ENCODE measurements around the gene HFE. TPM values are rescaled to one million over a fixed set of nuclear protein-coding genes. Genes with fewer than 3 reads are reported as not detected.

HFE gene
- total RNA-seq, 1 donor from 2014 or later = 1.7 TPM

DNA sequence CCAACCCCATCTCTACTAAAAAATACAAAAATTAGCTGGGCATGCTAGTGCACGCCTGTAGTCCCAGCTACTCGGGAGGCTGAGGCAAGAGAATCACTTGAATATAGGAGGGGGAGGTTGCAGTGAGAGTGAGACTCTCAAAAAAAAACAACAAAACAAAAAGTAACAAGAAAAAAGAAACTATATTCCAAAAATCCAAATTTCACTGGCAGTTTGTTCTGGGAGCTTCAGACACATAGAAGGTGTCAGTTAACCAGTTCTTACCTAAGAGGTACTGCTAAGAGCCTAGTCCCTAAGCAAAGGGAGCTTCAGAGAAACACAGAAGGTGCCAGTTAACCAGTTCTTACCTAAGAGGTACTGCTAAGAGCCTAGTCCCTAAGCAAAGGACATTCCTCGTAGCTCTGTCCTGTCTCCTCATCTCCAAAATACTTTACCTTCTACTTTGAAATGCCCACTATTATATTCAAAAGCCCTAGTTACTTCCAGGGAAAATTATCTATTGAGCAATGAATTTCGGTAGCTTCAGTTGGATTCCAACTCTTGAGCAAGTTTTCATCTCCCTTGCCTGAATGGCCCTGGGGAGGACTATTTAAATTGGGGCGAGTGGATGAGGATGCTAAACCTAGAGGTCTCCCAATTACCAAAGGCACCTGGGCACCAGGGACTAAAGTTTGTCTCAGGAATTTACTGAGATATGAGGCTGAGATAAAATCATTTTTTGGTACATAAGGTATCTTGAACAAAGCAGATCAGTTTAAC is 41.0 kb downstream of the HFE start:
- peak overlapping the region; percentile 5 for H3K4me3 Mint-ChIP-seq
- no peaks in the 10 kb centered on the region for H3K9me3 Mint-ChIP-seq
- peaks cover 27% of the 10 kb centered on the region for H3K4me1 Mint-ChIP-seq
- no peak overlapping the region for H3K27ac Mint-ChIP-seq (ENCODE audit: unreplicated experiment)
- H3K27me3 Mint-ChIP-seq (ENCODE audit: low read depth) = peaks cover 18% of the 10 kb centered on the region
- TF ChIP-seq CTCF (conservative IDR thresholded peaks at IDR 0.05) = no peak
- peaks cover 6% of the 10 kb centered on the region for H3K36me3 Mint-ChIP-seq (ENCODE audit: low read depth)
- no peak for DNase-seq (ENCODE audit: low read depth, low spot score)

DNA sequence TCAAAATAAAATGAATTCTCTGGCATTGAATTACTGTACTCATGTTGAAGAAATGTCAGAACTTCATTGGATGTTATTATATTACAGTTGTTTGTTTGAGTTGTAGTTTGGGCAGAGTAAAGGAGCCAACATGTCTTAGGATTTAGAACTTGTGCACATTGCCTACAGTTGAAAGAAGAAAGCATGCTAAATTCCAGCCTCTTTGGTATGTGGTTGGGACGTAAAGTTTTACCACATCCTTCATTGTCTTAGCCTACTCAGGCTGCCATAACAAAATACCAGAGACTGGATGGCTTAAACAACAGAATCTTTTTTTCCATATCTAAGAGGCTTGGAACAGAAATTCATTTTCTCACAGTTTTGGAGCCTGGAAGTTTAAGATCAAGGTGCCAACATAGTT is 42.4 kb downstream of the HFE start:
- TF ChIP-seq CTCF (conservative IDR thresholded peaks at IDR 0.05) = no peak
- no peak for DNase-seq (ENCODE audit: low read depth, low spot score)
- Mint-ChIP-seq H3K4me3 (peak overlapping the region; percentile 48), H3K36me3 (ENCODE audit: low read depth) (no peaks in the 10 kb centered on the region), H3K4me1 (peaks cover 19% of the 10 kb centered on the region), H3K9me3 (no peaks in the 10 kb centered on the region), H3K27me3 (ENCODE audit: low read depth) (peaks cover 5% of the 10 kb centered on the region), H3K27ac (ENCODE audit: unreplicated experiment) (no peak overlapping the region)

GRCh38 chr6:26130581-26131249 is 43.5 kb downstream of the HFE start:
- Mint-ChIP-seq H3K36me3 (ENCODE audit: low read depth) (no peaks in the 10 kb centered on the region), H3K9me3 (no peaks in the 10 kb centered on the region), H3K4me3 (no peak overlapping the region), H3K27me3 (ENCODE audit: low read depth) (peaks cover 3% of the 10 kb centered on the region), H3K27ac (ENCODE audit: unreplicated experiment) (no peak overlapping the region), H3K4me1 (peaks cover 17% of the 10 kb centered on the region)
- no peak for TF ChIP-seq CTCF (conservative IDR thresholded peaks at IDR 0.05)
- no peak for DNase-seq (ENCODE audit: low read depth, low spot score)

GRCh38 chr6:26131618-26132017 is 44.4 kb downstream of the HFE start:
- no peak for TF ChIP-seq CTCF (conservative IDR thresholded peaks at IDR 0.05)
- peaks cover 8% of the 10 kb centered on the region for H3K4me1 Mint-ChIP-seq
- H3K27me3 Mint-ChIP-seq (ENCODE audit: low read depth) = no peaks in the 10 kb centered on the region
- no peak for DNase-seq (ENCODE audit: low read depth, low spot score)
- no peak overlapping the region for H3K27ac Mint-ChIP-seq (ENCODE audit: unreplicated experiment)
- no peaks in the 10 kb centered on the region for H3K9me3 Mint-ChIP-seq
- no peaks in the 10 kb centered on the region for H3K36me3 Mint-ChIP-seq (ENCODE audit: low read depth)
- H3K4me3 Mint-ChIP-seq = no peak overlapping the region

DNA sequence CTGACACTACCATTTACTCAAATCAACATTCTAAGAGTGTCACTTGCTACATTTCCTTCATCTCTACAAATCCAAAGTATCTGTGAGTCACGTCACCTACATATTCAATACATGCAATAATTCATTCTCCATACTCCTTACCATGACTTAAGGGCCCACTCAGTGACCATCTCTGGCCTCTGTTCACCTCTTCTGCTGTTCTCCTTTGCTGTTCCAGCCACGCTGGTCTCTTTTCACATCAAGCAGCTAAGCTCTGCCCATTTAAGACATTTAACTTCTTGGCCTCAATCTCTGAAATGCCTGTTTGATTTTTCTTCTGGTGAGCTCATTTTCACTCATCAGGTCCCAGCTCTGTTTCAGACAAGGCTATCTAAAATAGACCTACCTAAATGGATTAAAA is 46.5 kb downstream of the HFE start:
- Mint-ChIP-seq H3K4me3 (no peak overlapping the region), H3K4me1 (no peaks in the 10 kb centered on the region), H3K9me3 (no peaks in the 10 kb centered on the region), H3K27me3 (ENCODE audit: low read depth) (no peaks in the 10 kb centered on the region), H3K36me3 (ENCODE audit: low read depth) (no peaks in the 10 kb centered on the region), H3K27ac (ENCODE audit: unreplicated experiment) (no peak overlapping the region)
- no peak for TF ChIP-seq CTCF (conservative IDR thresholded peaks at IDR 0.05)
- DNase-seq (ENCODE audit: low read depth, low spot score) = no peak

Data from neural crest cell (in vitro differentiated cells).